Measurements from ENCODE around the gene FBXW11. TPM values are rescaled to one million over a fixed set of nuclear protein-coding genes. Genes with fewer than 3 reads are reported as not detected.

FBXW11 gene
- polyA plus RNA-seq, 12 donors = 35.7 to 42.9 (median 39.0) TPM; not detected in 1

Other genes with a start within 250 kb of the FBXW11 start
- not detected for gene SMIM23, start 220.8 kb downstream of the FBXW11 start, polyA plus RNA-seq (ENCODE audit: insufficient read length in 12 of 12)
- 10 to 100 TPM in 11 of 12 donors, not detected in 1; 12.7 to 50.4 (median 19.7) TPM for gene STK10, start 181.6 kb upstream of the FBXW11 start, polyA plus RNA-seq (ENCODE audit: insufficient read length in 12 of 12)
- not detected for gene EFCAB9, start 187.5 kb upstream of the FBXW11 start, polyA plus RNA-seq (ENCODE audit: insufficient read length in 12 of 12)

Data from muscle of arm (tissue), 12 donors.